ENCODE measurements around the gene TMEM203. TPM values are rescaled to one million over a fixed set of nuclear protein-coding genes. Genes with fewer than 3 reads are reported as not detected.

Gene TMEM203
- total RNA-seq, 2 donors from 2014 or later = 12.0 to 35.2 TPM

DNA sequence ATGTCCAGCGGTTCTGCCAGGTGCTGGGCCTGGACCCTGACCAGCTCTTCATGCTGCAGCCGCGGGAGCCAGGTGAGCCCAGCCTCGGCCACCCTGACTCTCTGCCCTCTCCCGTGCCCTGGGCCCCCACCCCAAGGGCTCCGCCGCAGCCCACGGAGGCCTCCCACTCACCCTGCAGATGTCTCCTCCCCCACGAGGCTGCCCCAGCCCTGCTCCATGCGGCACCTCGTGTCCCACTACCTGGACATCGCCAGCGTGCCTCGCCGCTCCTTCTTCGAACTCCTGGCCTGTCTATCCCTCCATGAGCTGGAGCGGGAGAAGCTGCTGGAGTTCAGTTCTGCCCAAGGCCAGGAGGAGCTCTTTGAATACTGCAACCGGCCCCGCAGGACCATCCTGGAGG, 9.2 kb upstream of the TMEM203 start:
- DNase-seq (ENCODE audit: low spot score) = no peak
- no peaks in the 10 kb centered on the region for H3K9me3 ChIP-seq
- TF ChIP-seq, protein P1, sequence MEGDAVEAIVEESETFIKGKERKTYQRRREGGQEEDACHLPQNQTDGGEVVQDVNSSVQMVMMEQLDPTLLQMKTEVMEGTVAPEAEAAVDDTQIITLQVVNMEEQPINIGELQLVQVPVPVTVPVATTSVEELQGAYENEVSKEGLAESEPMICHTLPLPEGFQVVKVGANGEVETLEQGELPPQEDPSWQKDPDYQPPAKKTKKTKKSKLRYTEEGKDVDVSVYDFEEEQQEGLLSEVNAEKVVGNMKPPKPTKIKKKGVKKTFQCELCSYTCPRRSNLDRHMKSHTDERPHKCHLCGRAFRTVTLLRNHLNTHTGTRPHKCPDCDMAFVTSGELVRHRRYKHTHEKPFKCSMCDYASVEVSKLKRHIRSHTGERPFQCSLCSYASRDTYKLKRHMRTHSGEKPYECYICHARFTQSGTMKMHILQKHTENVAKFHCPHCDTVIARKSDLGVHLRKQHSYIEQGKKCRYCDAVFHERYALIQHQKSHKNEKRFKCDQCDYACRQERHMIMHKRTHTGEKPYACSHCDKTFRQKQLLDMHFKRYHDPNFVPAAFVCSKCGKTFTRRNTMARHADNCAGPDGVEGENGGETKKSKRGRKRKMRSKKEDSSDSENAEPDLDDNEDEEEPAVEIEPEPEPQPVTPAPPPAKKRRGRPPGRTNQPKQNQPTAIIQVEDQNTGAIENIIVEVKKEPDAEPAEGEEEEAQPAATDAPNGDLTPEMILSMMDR (IDR thresholded peaks at IDR 0.05) = no peak
- no peaks in the 10 kb centered on the region for H3K27me3 ChIP-seq (replicated peaks; ENCODE audit: insufficient read depth)
- no peak overlapping the region for H3K27ac ChIP-seq
- no peak overlapping the region for H3K4me3 ChIP-seq
- ATAC-seq (ENCODE audit: insufficient number of reproducible peaks, low FRiP score, low read depth) = no peak
- H3K4me1 ChIP-seq (ENCODE audit: control insufficient read depth in 1 of 2, low read depth in 2 of 2) = no peaks in the 10 kb centered on the region
- H3K36me3 ChIP-seq = no peaks in the 10 kb centered on the region

DNA sequence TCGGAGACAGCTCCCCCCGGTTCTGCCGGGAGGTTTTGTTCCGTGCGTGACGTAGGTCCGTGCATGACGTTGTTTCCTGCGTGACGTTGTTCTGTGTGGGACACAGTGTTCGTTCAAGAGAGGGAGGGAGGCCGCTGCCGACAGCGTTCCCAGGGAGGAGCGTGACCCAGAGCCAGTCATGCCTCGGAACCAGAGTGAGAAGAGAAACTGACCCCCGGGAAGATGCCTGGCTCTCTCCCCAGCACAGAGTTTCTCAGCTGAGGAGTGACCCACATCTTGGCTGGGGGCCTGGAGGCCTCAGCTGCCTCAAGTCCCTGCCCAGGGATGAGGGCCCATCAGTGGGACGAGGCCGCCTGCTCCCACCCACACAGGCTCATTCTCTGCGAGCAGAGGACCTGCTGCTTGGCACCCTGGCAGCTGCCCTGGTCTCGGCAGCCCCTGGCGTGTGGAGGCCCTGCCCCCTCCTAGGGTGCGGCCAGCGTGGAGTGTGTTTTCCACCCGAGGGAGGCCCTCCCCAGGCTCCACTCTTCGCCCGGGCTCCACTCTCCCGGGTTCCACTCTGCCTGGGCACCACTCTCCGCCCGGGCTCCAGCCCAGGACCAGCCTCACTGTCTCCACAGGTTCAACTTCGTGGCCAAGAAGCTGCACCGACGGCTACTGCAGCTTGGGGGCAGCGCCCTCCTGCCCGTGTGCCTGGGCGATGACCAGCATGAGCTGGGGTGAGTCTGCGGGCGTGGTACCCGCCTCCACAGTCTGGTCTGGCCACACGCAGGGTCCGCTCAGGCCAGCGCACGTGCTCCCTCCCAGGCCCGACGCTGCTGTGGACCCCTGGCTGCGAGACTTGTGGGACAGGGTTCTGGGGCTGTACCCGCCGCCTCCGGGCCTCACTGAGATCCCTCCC, 8.0 kb upstream of the TMEM203 start:
- Histone ChIP-seq H3K27ac (no peak overlapping the region), H3K4me3 (no peak overlapping the region)
- ATAC-seq (ENCODE audit: insufficient number of reproducible peaks, low FRiP score, low read depth) = no peak

DNA sequence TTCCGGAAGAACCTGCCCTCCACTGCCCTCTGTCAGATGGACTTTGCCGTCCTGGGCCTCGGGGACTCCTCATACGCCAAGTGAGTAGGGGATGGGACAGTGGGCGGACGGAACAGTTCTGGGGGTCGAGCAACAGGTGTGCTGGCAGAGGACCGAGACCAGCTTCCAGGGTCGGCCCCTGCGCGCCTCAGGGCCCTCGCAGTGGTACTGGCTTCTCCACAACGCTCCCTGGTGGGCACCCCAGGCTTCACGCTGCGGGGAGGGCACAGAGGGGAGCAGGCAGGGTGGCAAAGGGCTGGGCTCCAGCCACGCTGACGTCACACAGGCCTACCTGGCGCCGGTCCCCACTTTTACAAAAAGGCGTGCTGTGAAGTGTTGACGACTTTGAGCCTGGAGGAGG, 7.1 kb upstream of the TMEM203 start:
- no peak overlapping the region for H3K27ac ChIP-seq
- TF ChIP-seq, protein P1 (IDR thresholded peaks at IDR 0.05) = no peak
- no peaks in the 10 kb centered on the region for H3K36me3 ChIP-seq
- no peak for ATAC-seq (ENCODE audit: insufficient number of reproducible peaks, low FRiP score, low read depth)
- no peaks in the 10 kb centered on the region for H3K4me1 ChIP-seq (ENCODE audit: control insufficient read depth in 1 of 2, low read depth in 2 of 2)
- H3K9me3 ChIP-seq = no peaks in the 10 kb centered on the region
- no peaks in the 10 kb centered on the region for H3K27me3 ChIP-seq (replicated peaks; ENCODE audit: insufficient read depth)
- DNase-seq (ENCODE audit: low spot score) = no peak
- no peak overlapping the region for H3K4me3 ChIP-seq

More for the DNA sequence above, 8.0 kb upstream of the TMEM203 start:
- TF ChIP-seq, protein P1 (IDR thresholded peaks at IDR 0.05) = no peak
- Histone ChIP-seq H3K36me3 (no peaks in the 10 kb centered on the region), H3K27me3 (replicated peaks; ENCODE audit: insufficient read depth) (no peaks in the 10 kb centered on the region), H3K9me3 (no peaks in the 10 kb centered on the region), H3K4me1 (ENCODE audit: control insufficient read depth in 1 of 2, low read depth in 2 of 2) (no peaks in the 10 kb centered on the region)
- DNase-seq (ENCODE audit: low spot score) = no peak

DNA sequence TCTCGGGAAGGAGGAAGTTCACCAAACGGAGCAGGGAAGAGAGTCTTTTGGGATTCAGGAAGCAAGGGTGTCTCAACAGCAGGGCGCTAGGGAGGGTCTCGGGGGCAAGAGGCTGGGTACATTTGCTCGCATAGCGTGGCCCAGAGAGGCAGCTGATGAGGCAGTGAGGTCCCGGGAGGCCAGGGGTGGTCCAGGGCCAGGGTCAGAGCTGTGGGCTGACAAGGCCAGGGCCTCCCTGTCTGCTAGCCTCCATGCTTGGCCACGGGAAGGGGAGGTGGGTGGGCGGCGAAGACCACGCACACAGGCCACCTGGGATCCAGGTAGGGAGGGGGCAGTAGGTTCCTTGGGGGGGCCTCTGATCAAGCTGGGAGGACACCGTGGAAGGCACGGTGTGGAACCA, 6.1 kb upstream of the TMEM203 start:
- Histone ChIP-seq H3K4me1 (ENCODE audit: control insufficient read depth in 1 of 2, low read depth in 2 of 2) (peaks cover 3 to 4% of the 10 kb centered on the region in 2 donors), H3K36me3 (no peaks in the 10 kb centered on the region), H3K27ac (no peak overlapping the region), H3K4me3 (no peak overlapping the region), H3K9me3 (no peaks in the 10 kb centered on the region), H3K27me3 (replicated peaks; ENCODE audit: insufficient read depth) (no peaks in the 10 kb centered on the region)
- no peak for ATAC-seq (ENCODE audit: insufficient number of reproducible peaks, low FRiP score, low read depth)
- TF ChIP-seq, protein P1 (IDR thresholded peaks at IDR 0.05) = no peak
- DNase-seq (ENCODE audit: low spot score) = no peak

DNA sequence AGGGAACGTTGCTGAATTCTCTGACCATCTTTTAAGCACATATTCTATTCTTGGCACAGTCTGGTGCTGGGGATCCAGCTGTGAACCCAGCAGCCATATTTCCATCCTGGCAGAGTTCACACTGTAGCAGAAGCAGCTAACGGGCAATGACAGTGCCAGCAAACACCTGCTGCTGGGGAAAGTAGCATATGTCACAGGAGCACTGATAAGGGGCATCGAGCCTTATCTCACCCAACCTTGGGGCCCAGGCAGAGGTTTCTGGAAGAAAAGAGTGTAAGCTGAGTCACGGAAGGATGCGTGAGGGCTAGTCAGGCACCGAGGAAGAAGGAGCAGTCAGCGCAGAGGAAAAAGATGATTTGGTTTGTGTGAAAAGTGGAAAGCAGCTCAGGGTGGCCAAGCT, 1.2 kb upstream of the TMEM203 start:
- Histone ChIP-seq H3K9me3 (no peaks in the 10 kb centered on the region), H3K27ac (no peak overlapping the region), H3K4me1 (ENCODE audit: control insufficient read depth in 1 of 2, low read depth in 2 of 2) (peaks cover 24 to 46% of the 10 kb centered on the region in 2 donors), H3K36me3 (no peaks in the 10 kb centered on the region), H3K4me3 (peak overlapping the region; percentile 99), H3K27me3 (replicated peaks; ENCODE audit: insufficient read depth) (no peaks in the 10 kb centered on the region)
- DNase-seq (ENCODE audit: low spot score) (no peak), ATAC-seq (ENCODE audit: insufficient number of reproducible peaks, low FRiP score, low read depth) (no peak)
- TF ChIP-seq, protein P1 (IDR thresholded peaks at IDR 0.05) = no peak
